ENCODE measurements around the gene PEX5L. TPM values are rescaled to one million over a fixed set of nuclear protein-coding genes. Genes with fewer than 3 reads are reported as not detected.

Gene PEX5L
- total RNA-seq, 1 donor from 2014 or later, result 0.15 TPM

DNA sequence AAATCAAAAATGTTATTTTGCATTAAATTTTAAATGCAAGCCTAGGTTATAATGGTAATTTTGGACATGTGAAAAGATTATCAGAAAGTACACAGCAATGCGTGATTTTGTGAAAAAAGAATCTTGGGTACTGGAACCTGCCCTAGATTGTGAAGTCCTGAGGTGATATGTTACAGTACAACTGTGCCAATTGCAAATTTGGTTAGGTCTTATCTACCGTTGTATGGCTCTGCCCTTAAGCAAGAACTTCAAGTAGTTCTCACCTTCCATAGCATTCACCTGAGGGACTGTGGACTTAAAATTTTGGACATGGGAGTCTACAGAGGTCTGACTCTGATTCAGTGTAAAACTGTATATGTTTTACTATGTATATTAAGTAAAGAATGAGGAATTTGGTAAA lies 140.2 kb downstream of the PEX5L start:
- DNase-seq (ENCODE audit: low read depth), result no peak

DNA sequence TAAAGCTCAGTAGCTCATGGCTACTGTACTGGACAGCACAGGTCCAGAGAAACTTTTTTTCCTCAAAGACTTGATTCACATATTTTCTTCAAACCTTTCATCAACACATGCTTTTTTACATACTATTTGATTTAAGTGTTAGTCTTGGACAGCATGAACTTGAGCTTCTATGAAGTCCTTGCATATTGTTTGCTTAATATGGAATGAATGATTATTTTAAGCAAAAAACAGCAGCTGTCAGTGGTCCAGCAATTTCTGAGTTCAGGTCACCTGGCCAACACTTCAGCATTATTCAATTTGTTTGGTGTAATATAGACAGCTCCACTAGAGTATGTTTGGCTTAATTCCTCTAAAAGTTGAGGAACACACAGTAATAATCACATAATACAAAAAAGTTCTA lies 141.4 kb downstream of the PEX5L start:
- no peak for DNase-seq (ENCODE audit: low read depth)

DNA sequence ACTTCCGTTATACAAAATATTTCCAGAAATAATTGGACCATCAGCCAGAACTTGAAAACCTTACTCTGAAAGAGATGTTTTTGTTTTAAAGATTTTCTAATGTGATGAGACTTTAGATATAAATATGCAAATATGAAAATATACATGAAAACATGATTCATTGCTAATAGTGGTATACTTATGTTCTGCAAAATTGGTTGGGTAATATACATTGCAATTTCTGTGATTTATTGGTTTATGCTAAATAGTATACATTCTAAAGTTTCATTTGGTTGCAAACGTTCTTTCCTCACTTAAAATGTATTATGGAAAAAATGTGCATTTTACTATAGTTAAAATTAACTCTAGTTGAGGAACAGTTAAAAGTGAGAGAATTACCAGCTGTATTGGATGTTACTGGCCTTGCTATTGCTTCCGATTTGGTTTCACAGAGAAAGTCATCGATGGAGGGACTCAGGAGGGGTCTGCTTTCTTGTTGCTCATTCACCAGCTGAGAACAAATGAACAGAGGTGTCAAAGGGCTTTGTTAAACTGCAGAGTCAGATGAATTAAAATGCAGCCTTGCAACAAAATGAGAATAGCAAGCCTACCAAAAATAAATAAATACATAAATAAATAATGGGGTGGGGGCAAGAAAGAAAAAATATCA lies 149.3 kb downstream of the PEX5L start:
- DNase-seq (ENCODE audit: low read depth), result no peak

DNA sequence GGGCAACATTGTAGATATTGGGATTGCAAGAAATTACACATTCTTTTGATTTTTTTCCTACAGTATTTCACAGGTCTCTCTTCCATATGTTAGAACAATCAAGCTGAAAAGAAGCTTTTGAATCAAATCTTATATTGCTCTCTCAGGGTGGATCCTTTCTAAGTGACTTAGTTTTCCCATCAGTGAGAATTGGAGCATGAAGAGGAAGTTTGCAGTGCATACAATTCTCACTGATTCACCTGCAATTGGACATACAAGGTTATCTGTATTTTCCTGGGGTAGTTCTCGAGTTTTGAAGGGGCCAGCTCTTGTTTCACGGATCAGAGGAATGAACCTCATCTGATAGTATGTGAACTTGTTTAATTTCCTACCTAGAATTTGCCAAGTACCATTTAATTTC lies 150.8 kb downstream of the PEX5L start:
- no peak for DNase-seq (ENCODE audit: low read depth)

DNA sequence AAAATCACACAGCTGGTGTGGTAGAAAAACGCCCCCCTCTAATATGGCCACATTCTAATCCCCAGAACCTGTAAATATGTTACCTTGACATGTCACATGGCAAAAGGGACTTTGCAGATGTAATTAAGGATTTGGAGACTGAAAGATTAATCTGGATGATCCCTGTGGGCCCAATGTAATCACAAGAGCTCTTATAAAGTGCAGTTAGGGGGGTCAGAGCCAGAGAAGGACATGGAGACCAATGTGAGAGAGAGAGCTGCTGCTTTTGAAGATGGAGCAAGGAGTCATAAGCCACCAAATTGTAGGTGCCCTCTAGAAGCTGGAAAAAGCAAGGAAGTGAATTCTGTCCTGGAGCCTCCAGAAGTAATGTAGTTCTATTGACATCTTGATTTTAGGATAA lies 152.6 kb downstream of the PEX5L start:
- no peak for DNase-seq (ENCODE audit: low read depth)

DNA sequence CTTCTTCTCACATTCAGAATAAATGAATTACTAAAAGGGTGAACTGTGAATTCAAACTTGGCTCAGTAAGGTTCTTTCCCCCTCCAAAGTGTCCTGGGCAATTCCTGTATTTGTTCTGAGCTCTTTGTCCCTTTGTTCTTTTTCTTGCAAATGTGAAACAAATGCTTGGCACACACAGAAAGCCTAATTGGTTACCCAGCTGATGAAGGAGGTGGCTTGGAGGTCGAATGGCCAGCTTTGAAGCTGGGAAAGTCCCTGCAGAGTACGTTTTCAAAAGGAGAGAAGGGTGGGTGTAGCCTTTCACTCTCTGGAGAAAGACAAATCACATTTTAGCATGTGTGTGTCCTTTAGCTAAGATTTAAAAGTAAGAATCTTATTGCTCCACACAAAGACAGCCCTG lies 154.4 kb downstream of the PEX5L start:
- peak; percentile 32 for DNase-seq (ENCODE audit: low read depth)

DNA sequence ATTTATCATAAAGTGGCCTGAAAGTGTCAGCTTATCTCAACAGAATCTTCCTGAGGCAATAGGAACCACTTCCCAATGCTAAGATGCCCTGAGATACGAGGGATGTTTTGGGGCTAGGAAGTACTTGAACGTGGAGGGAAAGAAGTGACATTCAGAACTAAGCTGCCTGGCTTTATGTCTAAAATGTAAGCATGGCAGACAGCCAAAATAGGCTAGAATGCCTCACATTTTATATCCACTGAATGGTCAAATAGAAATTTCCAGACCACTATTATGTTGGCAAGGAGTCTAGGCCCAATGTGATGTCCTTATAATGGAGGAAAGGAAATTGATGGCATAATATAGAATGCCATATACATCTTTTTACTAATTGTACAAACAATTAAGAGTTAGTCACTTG lies 154.9 kb downstream of the PEX5L start:
- no peak for DNase-seq (ENCODE audit: low read depth)

DNA sequence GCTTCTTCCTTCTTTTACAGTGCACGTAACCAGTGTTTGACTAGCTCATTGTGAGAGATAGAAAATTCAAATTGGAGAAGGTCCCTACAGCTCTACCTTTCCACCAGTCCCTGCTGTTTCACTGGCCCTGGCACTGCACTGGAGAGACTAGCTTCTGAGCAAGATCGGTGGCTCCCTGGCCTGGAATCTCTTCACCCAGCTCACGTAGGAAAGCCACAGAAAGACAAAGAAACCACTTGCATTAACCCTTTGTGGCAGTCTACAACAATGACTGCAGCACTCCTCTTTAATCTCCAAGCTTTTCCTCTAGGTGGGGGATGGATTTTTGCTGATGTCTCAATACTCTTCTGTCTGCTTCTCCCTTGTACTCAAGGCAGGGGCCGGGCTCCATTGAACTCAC lies 155.9 kb downstream of the PEX5L start:
- no peak for DNase-seq (ENCODE audit: low read depth)

DNA sequence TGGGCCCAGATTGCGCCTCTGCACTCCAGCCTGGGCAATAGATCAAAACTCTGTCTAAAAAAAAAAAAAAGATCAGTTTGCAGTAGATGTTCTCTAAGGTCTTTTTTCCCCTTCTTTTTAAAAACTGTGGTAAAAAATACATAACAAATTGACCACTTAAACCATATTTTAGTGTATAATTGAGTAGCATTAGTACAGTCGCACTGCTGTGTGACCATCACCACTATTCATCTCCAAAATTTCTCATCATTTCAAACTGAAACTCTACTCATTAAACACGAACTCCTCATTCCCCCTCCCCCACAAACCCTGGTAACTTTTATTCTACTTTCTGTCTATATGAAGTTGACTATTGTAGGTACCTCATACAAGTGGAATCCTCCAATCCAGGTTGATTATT lies 160.3 kb downstream of the PEX5L start:
- DNase-seq (ENCODE audit: low read depth), result no peak

DNA sequence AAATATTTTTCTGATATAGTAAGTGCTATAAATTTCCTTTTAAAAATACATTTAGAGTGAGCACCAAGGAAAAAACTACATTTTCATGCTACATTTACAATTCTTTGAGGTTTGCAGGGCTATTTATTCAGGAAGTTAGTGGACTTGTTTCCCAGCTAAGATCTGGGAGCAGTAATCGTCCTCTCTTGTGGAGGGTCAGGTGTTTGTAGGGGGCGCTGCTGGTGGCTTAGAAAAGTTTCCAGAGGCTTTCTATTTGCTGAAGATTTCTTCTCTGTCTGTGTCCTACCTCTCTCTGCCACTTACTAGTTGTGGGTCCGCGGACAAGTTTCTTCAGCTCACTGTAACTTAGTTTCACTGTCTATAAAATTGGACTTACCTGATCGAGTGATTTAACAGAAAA lies 163.9 kb downstream of the PEX5L start:
- DNase-seq (ENCODE audit: low read depth), result no peak

DNA sequence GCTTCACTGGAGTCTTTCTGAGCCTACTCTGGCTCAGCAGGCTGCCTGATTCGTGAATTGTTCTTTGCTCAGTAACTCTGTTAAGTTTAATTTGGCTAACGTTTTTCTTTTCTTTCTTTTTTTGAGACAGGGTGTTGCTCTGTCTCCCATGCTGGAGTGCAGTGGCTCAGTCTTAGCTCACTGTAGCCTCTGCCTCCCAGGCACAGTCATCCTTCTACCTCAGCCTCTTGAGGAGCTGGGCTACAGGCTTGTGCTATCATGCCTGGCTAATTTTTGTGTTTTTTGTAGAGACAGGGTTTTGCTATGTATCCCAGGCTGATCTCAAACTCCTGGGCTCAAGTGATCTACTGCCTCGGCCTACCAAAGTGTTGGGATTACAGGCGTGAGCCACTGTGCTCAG lies 165.0 kb downstream of the PEX5L start:
- DNase-seq (ENCODE audit: low read depth), result no peak

DNA sequence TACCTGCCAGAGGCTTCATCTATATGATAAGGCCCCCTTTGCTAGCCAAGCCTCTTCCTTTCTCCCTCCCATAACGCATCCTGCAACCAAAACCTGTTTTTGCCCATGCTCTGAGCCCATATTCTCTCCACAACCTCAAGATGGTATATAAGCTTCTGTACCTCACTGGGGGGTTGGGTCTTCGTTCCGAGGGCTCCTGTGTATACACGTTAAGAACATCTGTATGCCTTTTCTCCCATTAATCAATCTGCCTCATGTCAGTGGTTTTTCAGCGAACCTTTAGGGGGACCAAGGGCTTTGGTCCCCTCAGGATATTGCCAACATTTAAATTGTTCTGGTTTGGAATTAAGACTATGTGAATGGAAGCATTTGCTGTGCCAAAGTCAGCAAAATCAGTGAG lies 168.0 kb downstream of the PEX5L start:
- no peak for DNase-seq (ENCODE audit: low read depth)

DNA sequence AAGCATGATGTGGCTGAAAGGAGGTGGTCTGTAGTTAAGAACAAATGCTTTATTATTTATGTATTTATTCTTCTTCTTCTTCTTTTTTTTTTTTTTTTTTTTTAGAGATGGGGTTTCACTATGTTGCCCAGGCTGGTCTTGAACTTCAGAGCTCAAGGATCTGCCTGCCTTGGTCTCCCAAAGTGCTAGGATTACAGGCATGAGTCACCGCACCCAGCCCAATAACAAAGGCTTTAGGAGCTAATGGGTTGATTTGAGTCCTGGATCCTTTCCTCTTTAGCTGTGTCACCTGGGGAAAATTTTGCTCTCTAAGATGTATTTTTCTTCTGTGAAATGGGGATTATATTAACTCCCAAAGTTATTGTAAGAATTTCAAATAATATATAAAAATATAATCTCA lies 168.8 kb downstream of the PEX5L start:
- DNase-seq (ENCODE audit: low read depth), result no peak

DNA sequence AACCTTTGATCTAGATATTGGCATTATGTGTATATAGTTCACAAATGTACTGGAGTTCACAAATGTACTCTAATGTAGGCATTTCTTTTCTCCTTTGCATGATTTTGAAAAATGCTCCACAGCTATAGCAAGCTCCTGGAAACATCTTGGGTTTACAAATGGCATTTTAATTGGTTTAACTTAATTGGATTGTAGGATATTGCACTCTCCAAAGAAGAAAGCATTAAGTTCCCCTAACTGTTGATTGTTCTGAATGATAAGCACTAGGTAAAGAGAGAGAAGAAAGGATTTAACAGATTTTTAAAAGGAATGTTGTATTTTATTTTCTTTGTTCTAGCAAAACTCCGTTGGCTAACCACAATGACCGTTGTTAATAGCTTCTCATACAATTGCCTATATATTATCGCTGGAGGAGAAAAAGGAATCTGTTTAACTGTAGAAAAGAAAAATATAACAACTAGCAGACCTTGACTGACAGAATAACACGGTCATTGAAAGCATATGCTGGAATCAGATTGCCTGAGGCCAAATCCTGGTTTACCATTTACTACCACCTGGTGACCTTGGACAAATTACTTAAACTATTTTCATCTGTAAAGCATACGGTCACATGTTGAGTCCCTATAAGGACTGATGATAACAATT lies 170.8 kb downstream of the PEX5L start:
- peak; percentile 59 for DNase-seq (ENCODE audit: low read depth)

DNA sequence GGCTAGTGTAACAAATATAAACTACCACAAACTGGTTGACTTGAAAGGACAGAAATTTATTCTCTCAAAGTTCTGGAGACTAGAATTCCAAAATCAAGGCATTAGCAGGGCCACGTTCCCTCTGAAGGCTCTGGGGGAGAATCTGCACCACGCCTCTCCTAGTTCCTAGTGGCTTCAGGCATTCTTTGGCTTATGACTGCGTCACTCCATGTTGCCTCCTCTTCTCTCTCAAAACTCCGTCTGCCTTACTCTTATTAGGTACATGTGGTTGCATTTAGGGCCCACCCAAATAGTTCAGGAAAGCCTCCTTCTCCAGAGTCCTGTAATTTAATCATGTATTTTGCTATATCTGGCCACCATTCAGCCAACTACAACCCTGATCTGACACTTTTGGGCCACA lies 174.8 kb downstream of the PEX5L start:
- DNase-seq (ENCODE audit: low read depth), result no peak

DNA sequence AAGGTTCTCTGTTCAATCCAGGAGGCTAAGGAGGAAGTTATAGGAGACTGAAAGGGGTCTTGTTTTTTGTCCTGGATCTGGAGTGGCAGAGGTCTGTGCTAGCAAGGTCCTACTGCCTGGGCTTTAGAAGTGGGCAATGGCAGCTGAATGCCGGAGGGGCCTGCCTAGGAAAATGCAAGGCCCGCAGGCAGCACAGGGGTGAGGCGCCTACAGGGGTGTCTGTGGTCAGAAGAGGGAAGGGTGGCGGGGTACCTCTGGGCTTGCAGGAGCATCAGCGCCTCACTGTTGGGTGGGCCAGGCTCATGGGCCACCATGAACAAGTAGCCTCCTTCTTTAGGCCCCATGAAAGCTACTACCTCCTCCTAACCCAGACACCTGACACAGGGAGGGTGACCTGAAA lies 175.4 kb downstream of the PEX5L start:
- no peak for DNase-seq (ENCODE audit: low read depth)

DNA sequence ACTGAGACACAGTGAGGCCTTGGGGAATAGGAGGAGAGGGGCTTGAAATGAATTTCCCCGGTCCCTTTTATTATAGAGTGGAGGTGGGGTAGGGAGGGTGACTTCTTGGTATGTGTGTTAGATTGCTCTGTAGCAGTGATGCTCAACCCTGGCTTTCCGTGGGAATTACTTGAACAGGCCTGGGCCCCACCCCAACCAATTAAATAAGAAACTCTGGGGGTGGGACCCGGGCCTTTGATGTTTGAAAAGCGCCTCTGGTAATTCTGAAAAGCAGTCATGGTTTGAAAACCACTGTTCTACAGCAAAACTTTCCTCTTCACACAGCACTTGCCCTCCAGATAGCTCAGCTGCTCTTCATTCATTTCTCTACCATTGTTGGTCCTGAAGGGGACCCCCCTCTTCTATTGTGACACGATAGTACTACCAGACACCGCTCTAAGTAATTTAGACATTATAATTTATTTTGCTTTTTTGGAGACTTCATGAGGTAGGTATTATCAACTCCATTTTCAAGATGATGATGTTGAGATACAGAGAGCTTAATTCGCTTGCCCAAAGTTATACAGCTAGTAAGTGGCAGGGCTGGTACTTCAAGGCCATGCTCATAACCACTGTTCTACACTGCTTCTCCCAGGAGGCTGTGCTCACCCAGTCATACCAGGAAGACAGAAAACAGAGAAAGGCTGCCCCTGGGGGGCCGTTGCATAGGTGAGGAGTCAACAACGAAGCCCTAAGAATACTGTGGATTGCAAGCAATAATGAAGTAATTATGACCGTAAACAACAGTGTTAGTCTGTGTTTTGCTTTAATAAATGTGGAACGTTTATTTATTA lies 176.2 kb downstream of the PEX5L start:
- DNase-seq (ENCODE audit: low read depth), result no peak

DNA sequence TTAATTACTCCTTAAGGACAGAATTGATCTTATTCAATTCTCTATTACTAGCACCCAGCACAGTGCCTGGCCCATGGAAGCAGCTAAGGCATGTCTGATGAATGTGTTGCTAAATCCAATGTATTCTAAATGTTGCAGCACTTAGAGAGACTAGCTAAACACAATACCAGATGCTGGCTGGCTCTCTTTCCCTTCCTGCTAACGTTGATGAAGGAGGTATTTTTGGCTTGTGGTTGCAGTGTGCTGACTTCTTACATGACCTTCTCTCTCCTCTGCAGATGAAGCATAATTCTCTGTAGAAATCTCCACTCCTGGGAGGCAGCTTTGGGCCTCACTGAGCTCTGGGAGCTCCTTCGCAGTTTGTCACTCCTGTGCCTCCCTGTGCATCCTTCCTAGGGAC lies 183.6 kb downstream of the PEX5L start:
- DNase-seq (ENCODE audit: low read depth), result no peak

DNA sequence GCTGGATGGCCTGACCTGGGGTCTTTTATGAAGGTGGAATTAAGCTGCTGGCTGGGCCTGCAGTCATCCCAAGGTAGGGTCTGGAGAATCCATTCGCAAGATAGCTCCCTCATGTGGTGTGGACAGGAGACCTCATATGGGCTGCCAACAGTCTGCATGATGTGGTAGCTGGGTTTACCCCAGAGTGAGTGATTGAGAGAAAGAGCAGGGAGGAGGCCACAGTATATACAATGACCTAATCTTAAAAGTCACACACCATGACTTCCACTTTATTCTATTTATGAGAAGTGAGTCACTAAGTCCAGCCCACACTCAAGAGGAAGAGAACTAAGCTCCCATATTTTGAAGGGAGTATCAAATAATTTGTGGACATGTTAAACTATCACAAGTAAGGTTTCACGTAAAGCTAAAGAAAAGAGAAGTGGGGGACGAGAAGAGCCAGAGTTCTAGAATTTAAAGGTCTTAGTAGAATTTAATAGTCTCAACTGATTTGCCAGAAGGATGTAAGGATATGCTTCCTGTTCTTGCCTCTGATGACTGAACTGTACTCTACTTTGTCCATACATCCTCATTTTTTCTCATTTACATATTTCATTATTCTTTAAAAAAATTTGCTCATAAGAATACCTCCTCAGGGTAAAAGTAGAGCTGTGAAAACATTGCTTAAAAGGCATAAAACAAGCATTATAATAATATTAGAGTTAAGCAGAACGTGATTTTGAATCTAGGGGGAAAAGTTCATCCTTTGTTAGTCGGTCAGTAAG lies 184.4 kb downstream of the PEX5L start:
- DNase-seq (ENCODE audit: low read depth), result peak; percentile 52

DNA sequence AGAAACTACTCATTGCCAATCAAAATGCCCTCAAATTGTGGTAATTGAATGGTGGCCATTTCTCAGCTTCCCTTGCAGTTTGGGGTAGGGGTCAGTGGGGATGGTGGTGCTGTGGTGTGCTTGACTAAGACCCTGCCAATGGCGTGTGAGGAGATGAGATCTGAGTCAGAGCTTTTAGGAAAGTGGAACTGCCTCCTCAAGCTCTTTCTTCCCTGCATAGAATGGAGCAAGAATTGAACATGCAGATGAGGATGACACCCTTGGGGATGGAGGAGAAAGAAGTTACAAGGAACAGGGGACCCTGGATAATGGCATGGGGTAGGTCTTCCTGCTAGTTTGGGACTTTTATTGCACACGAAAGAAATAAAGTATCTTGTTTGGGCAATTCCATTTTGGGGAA lies 188.0 kb downstream of the PEX5L start:
- no peak for DNase-seq (ENCODE audit: low read depth)

DNA sequence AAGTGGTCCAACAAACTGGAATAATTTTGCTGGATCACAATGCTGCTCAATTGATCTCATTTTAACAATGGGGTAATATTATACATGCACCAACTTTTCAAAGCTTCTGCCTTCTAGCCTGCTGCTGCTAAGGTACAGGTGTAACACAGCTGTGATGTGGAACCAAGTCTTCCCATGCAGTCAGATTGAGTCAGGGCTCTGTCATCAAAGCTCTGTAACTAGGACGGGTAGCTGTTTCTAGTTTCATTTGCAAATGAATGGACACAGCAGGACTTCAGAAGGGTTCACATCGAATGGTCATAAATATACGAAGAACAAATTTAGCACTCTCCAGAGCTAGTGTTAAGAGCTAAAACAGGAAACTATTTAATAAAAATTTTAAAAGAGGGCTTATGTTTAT lies 194.7 kb downstream of the PEX5L start:
- DNase-seq (ENCODE audit: low read depth), result no peak

DNA sequence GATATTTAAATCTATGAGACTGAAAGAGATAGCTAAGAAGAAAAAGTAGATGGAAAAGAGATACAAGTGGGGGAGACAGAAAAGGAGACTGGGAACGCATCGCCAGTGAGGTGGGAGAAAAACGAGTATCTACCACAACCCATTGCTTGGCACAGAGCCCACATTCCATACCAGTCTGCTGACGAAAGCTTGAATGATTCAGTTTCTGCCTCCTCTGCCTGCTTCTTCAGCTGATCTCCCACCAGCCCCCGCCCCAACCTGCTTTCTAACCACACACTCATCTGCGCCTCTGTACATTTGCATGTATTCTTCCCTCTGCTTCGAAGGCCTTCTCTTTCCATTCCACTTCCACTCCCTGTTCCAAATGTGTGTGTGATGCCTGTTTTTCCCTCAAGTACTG lies 195.8 kb downstream of the PEX5L start:
- DNase-seq (ENCODE audit: low read depth), result peak; percentile 75

Data from renal cortical epithelial cell (primary cell).